ENCODE measurements around the gene PCDHGA2.
"Not testable (repeated sequence)": the region's sequence is repeated elsewhere in the genome, so short reads cannot be mapped to it uniquely, and the experiment has no call there.

- not testable (repeated sequence) for TF ChIP-seq YY1 (IDR thresholded peaks at IDR 0.05; ENCODE audit: insufficient read depth, insufficient read length); SUZ12 (IDR thresholded peaks at IDR 0.05; ENCODE audit: extremely low read depth, insufficient read depth, insufficient read length)
Measured at GRCh38 chr5:141346017-141346416, 7.5 kb downstream of the PCDHGA2 start.

Data from NT2/D1 (cell line).